ENCODE results near the gene RASAL2.

The RASAL2 gene

GRCh38 chr1:178412400-178412770 lies 318.5 kb downstream of the RASAL2 start:
- Histone ChIP-seq H2AFZ (ENCODE audit: low read length) (no peak overlapping the region), H3F3A (ENCODE audit: low read depth) (no peaks in the 10 kb centered on the region), H4K20me1 (ENCODE audit: insufficient read depth, low read length, poor library complexity, severe bottlenecking) (no peaks in the 10 kb centered on the region), H3K9ac (ENCODE audit: low read depth, low read length, poor library complexity, severe bottlenecking) (no peak overlapping the region), H3K27me3 (ENCODE audit: insufficient read depth, low read length, poor library complexity, severe bottlenecking) (no peaks in the 10 kb centered on the region), H3K4me2 (ENCODE audit: low read depth, low read length, poor library complexity, severe bottlenecking) (no peak overlapping the region), H3K9me2 (replicated peaks; ENCODE audit: low read depth, low read length) (no peaks in the 10 kb centered on the region), H3K79me2 (ENCODE audit: insufficient read depth, low read length) (no peaks in the 10 kb centered on the region), H3K9me3 (ENCODE audit: insufficient read depth, low read depth, low read length) (no peaks in the 10 kb centered on the region), H3K4me1 (ENCODE audit: insufficient read depth, low read length, poor library complexity, severe bottlenecking) (no peaks in the 10 kb centered on the region), H3K4me3 (ENCODE audit: low read length, poor library complexity, severe bottlenecking) (no peak overlapping the region), H3K36me3 (ENCODE audit: insufficient read depth, low read length) (no peaks in the 10 kb centered on the region)
- no peak for TF ChIP-seq CTCF (conservative IDR thresholded peaks at IDR 0.05; ENCODE audit: low read length)
- no peak for TF ChIP-seq EZH2phosphoT487 (IDR thresholded peaks at IDR 0.05; ENCODE audit: borderline replicate concordance)

DNA sequence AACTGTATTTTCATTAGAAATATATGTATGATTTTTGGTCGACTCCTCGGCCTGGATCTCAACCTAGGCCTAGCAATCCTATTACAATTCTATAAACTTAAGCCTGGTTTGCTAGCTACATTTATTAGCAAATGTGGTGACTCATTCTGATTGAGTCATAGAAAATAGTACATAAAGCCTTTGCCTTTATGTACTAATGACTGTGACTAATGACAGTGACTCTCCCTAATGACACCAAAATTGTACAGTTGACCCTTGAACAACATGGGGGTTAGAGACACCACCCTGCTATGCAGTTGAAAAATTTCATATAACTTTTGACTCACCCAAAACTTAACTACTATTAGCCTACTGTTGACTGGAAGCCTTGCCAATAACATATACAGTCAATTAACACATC lies 324.0 kb downstream of the RASAL2 start:
- no peaks in the 10 kb centered on the region for H3K79me2 ChIP-seq (ENCODE audit: insufficient read depth, low read length)

DNA sequence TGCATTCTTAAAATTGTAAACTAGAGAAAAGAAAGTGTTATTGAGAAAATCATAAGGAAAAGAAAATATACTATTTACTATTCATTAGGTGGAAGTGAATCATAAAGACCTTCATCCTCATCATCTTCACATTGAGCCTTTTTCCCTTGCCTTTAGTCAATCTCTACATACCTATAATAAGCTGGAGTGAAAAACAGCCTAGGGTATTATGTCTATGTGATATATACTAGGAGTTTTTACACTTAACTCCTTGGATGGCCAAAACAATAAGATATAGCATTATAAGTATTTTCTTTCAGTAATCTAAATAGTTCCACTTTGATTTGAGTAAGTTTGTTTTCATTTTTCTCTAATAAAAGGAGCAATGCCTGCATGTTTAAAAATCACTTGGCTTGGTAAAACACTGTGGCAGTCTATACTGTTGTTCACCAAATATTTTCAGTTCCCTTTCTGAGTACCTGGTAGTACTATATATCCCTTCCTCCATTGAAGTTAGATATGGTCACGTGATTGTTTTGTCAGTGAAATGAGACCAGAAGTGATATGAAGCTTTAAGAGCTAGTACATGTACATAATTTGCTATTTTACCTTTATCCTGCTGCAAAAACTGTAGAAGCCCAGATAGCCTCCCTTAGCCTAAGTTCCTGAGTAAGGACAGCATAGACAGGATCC lies 324.5 kb downstream of the RASAL2 start:
- Histone ChIP-seq H3K4me1 (ENCODE audit: insufficient read depth, low read length, poor library complexity, severe bottlenecking) (no peaks in the 10 kb centered on the region), H3K4me2 (ENCODE audit: low read depth, low read length, poor library complexity, severe bottlenecking) (no peak overlapping the region), H3K9me3 (ENCODE audit: insufficient read depth, low read depth, low read length) (no peaks in the 10 kb centered on the region), H3K9ac (ENCODE audit: low read depth, low read length, poor library complexity, severe bottlenecking) (no peak overlapping the region), H3K27me3 (ENCODE audit: insufficient read depth, low read length, poor library complexity, severe bottlenecking) (no peaks in the 10 kb centered on the region), H3F3A (ENCODE audit: low read depth) (no peaks in the 10 kb centered on the region), H3K79me2 (ENCODE audit: insufficient read depth, low read length) (no peaks in the 10 kb centered on the region), H2AFZ (ENCODE audit: low read length) (no peak overlapping the region), H3K9me2 (replicated peaks; ENCODE audit: low read depth, low read length) (no peaks in the 10 kb centered on the region), H3K36me3 (ENCODE audit: insufficient read depth, low read length) (no peaks in the 10 kb centered on the region), H3K4me3 (ENCODE audit: low read length, poor library complexity, severe bottlenecking) (no peak overlapping the region), H4K20me1 (ENCODE audit: insufficient read depth, low read length, poor library complexity, severe bottlenecking) (no peaks in the 10 kb centered on the region)
- TF ChIP-seq EZH2phosphoT487 (IDR thresholded peaks at IDR 0.05; ENCODE audit: borderline replicate concordance) (no peak), CTCF (conservative IDR thresholded peaks at IDR 0.05; ENCODE audit: low read length) (no peak)

More for the DNA sequence above, 324.0 kb downstream of the RASAL2 start:
- Histone ChIP-seq H3K36me3 (ENCODE audit: insufficient read depth, low read length) (no peaks in the 10 kb centered on the region), H3K4me3 (ENCODE audit: low read length, poor library complexity, severe bottlenecking) (no peak overlapping the region), H3K9ac (ENCODE audit: low read depth, low read length, poor library complexity, severe bottlenecking) (no peak overlapping the region), H3K9me3 (ENCODE audit: insufficient read depth, low read depth, low read length) (no peaks in the 10 kb centered on the region), H3K4me1 (ENCODE audit: insufficient read depth, low read length, poor library complexity, severe bottlenecking) (no peaks in the 10 kb centered on the region), H2AFZ (ENCODE audit: low read length) (no peak overlapping the region), H3K9me2 (replicated peaks; ENCODE audit: low read depth, low read length) (no peaks in the 10 kb centered on the region), H4K20me1 (ENCODE audit: insufficient read depth, low read length, poor library complexity, severe bottlenecking) (no peaks in the 10 kb centered on the region), H3K4me2 (ENCODE audit: low read depth, low read length, poor library complexity, severe bottlenecking) (no peak overlapping the region), H3F3A (ENCODE audit: low read depth) (no peaks in the 10 kb centered on the region), H3K27me3 (ENCODE audit: insufficient read depth, low read length, poor library complexity, severe bottlenecking) (no peaks in the 10 kb centered on the region)
- TF ChIP-seq CTCF (conservative IDR thresholded peaks at IDR 0.05; ENCODE audit: low read length) (no peak), EZH2phosphoT487 (IDR thresholded peaks at IDR 0.05; ENCODE audit: borderline replicate concordance) (no peak)

All from Loucy (cell line).